AG09319 (cell line): Measurements from ENCODE around the gene CCDC81.

Experiments used
- DNase-seq: peaks from one replicate; pipeline ENCODE4 v3.0.0-alpha.2; 2010; ENCODE audit warnings: low read depth; ENCODE audit errors: extremely low read depth
- CTCF ChIP-seq: IDR thresholded peaks from 2 replicates; pipeline ENCODE4 v1.5.1; 2011; ENCODE audit warnings: low read depth, mild to moderate bottlenecking, inconsistent platforms, low read length, moderate library complexity

Gene CCDC81

GRCh38 chr11:86459682-86460460 is 85.2 kb downstream of the CCDC81 start:
- no peak for TF ChIP-seq CTCF
- DNase-seq = no peak

GRCh38 chr11:86460461-86461385 is 86.0 kb downstream of the CCDC81 start:
- TF ChIP-seq CTCF = no peak
- DNase-seq = no peak

DNA sequence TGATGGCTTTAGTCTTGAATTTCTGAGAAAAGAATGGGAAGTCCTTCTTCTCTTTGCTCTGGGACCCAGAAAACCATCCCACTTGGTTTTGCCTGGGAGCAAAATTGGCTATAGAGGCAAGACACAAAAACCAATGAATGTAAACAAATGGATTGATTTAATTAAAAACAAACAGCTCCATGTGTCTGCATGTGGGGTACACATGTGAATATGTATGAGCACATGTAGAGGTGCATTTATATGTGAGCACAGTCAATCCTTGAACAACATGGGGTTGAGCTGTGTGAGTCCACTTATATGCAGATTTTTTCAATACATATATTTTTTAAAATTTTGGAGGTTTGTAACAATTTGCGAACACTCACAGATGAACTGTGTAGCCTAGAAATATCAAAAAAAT is 87.2 kb downstream of the CCDC81 start:
- no peak for TF ChIP-seq CTCF
- no peak for DNase-seq

- TF ChIP-seq CTCF = no peak
- DNase-seq = no peak
Observed at GRCh38 chr11:86463120-86463519, 88.4 kb downstream of the CCDC81 start.

DNA sequence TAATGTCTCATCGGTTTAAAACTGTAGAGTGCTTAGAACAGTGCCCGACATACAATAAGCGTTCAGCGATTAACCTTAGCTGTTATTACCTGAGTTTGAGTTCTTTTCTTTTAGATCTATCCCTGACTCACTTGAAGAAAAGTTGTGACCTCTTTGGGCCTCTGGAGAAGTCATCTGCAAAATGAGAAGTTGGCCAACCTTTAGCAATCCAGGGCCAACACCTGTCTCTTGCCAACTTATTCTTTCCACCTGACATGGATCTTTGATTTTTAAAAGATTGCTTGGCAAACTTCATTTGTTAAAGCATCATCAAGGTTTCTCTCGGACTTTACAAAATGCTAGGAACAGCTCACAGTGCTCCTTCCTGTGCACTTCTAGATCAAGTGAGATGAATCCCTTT is 89.3 kb downstream of the CCDC81 start:
- no peak for DNase-seq
- TF ChIP-seq CTCF = no peak

DNA sequence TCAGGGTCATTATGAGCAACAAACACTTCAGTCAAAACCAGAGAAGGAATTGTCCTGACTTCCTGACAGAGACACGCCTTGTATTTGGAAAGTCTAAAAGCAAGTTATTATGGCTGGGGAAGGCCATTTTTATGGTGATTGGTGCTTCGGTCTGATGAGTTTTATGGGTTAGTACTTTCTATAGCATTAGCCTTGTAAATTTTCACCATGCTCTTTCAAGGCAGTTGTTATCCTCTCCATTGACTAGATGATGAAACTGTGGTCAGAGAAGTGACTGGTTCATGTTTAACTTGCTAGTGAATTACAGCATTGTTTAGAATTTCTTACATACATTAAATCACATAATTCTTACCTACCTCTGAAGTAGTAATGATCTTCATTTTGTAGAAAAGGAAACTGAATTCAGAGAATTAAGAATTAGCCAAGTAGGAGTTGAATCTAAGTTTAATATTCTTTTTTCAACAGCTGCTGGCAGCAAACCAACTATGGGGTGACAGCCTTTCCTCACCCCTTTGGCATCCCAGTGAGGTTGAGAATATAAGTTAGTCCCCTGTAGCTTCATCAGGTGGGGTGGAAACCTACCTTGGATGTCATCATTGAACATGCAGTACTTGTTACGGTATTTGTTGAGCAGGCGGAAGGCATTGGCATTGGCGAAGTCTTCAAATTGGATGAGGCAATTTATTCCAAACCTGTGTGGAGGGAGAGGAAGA is 90.0 kb downstream of the CCDC81 start:
- TF ChIP-seq CTCF = no peak
- no peak for DNase-seq
